ENCODE measurements around the gene ELL3.
A peak's percentile ranks its signal among the peaks of the same experiment; 100 is the strongest.
"Not testable (repeated sequence)": the region's sequence is repeated elsewhere in the genome, so short reads cannot be mapped to it uniquely, and the experiment has no call there.

ELL3 gene

DNA sequence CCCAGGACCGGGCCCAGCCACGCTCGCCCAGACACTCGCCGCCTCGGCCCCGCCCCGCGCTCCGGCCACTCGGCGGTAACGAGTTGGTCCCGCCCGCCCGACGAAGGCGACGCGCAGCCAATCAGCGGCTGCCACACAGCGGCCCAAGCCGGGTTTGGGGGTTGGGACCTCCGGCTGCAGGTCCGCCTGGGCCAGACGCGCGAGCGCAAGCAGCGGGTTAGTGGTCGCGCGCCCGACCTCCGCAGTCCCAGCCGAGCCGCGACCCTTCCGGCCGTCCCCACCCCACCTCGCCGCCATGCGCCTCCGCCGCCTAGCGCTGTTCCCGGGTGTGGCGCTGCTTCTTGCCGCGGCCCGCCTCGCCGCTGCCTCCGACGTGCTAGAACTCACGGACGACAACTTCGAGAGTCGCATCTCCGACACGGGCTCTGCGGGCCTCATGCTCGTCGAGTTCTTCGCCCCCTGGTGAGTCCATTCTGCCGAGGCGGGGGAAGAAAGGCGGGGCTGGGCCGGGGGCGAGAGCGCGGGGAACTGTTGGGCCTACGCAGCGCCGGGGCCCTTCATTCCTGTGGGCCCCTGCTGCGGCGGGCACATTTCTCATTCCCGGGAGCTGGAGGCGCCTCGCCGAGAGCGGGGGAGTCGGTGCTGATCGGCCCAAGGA lies 30.4 kb downstream of the ELL3 start, which contains the start of gene PDIA3:
TSS of gene PDIA3 (plus strand) at position 194 of the 658 bp plus-strand sequence. CDS start at position 296, 102 bp downstream.
- H3K27ac ChIP-seq (replicated peaks; ENCODE audit: low read length), result peak within 1 kb of the TSS; percentile 87
- H2BK15ac ChIP-seq (ENCODE audit: low read length); H3K27me3 ChIP-seq (ENCODE audit: control insufficient read depth in 3 of 3, insufficient read depth in 3 of 3, low read depth in 1 of 3, low read length in 3 of 3); H2BK12ac ChIP-seq (ENCODE audit: low read length); H4K8ac ChIP-seq (ENCODE audit: low read depth, low read length); H4K91ac ChIP-seq (ENCODE audit: low read depth, low read length, poor library complexity); H3K9me3 ChIP-seq (replicated peaks in 1 of 2; ENCODE audit: control insufficient read depth in 2 of 2, insufficient read depth in 1 of 2, low read depth in 1 of 2, low read length in 2 of 2); H2BK120ac ChIP-seq (ENCODE audit: low read depth, low read length); H2AK5ac ChIP-seq (ENCODE audit: low read depth, low read length); H2BK5ac ChIP-seq (ENCODE audit: low read length); H3K79me1 ChIP-seq (ENCODE audit: low read depth, low read length); H3K4me1 ChIP-seq (ENCODE audit: control insufficient read depth in 2 of 2, insufficient read depth in 1 of 2, low read depth in 1 of 2, low read length in 2 of 2); H3K4ac ChIP-seq (ENCODE audit: low read length): not testable (repeated sequence)
- peak within 1 kb of the TSS; percentile 92 for H2AFZ ChIP-seq (ENCODE audit: low read length)
- peak within 1 kb of the TSS; percentile 75 for H3K14ac ChIP-seq (ENCODE audit: low read length)
- H3K9ac ChIP-seq (ENCODE audit: low read depth, low read length, poor library complexity), result peak within 1 kb of the TSS; percentile 91
- H3K36me3 ChIP-seq (replicated peaks in 1 of 2; ENCODE audit: control insufficient read depth in 2 of 2, insufficient read depth in 2 of 2, low read length in 2 of 2), result peaks cover 0 to 27% of the 10 kb centered on the region in 2 donors
- peak within 1 kb of the TSS; percentile 70 to 95 for H3K4me3 ChIP-seq (ENCODE audit: low read length in 2 of 2)
- H3K4me2 ChIP-seq (ENCODE audit: insufficient read depth, low read length, poor library complexity, severe bottlenecking), result peak within 1 kb of the TSS; percentile 49
- peak within 1 kb of the TSS; percentile 95 for H3K18ac ChIP-seq (ENCODE audit: low read length)
- DNase-seq (ENCODE audit: low spot score), result peak; percentile 89
- H3K23ac ChIP-seq (ENCODE audit: low read depth, low read length, poor library complexity), result peak within 1 kb of the TSS; percentile 89
- WGBS, 2 donors (ENCODE audit: extremely low coverage in 2 of 2, insufficient read length in 2 of 2, insufficient replicate concordance in 1 of 2), result no CpG with 5 or more reads among the region's 84 CpGs

DNA sequence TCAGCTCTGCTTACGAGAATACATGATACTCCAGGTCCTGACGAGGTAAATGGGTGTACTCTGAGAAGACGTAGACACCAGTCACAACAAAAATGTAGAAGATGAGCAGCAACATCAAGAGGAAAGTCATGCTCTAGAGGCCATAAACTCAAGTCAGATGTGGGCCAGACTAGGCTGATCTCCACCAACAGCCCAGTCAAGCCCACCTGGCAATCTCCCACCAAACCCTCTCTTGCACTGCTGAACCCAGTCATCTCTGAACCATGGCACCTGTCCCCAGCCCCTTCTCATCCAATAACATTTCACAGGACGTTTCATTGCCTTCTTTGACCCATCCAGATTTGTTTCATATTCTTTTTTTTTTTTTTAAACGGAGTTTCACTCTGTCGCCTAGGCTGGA lies 41.4 kb downstream of the ELL3 start:
- H3K4me3 ChIP-seq (ENCODE audit: low read length in 2 of 2), result peak overlapping the region in 1 of 2 donors; percentile 40
- no peak overlapping the region for H3K23ac ChIP-seq (ENCODE audit: low read depth, low read length, poor library complexity)
- no peak overlapping the region for H4K91ac ChIP-seq (ENCODE audit: low read depth, low read length, poor library complexity)
- H3K4me1 ChIP-seq (ENCODE audit: control insufficient read depth in 2 of 2, insufficient read depth in 1 of 2, low read depth in 1 of 2, low read length in 2 of 2), result no peaks in the 10 kb centered on the region
- no CpG with 5 or more reads among the region's 6 CpGs for WGBS, 2 donors (ENCODE audit: extremely low coverage in 2 of 2, insufficient read length in 2 of 2, insufficient replicate concordance in 1 of 2)
- H2AFZ ChIP-seq (ENCODE audit: low read length), result no peak overlapping the region
- H3K9ac ChIP-seq (ENCODE audit: low read depth, low read length, poor library complexity), result no peak overlapping the region
- no peak for DNase-seq (ENCODE audit: low spot score)
- no peak overlapping the region for H2BK15ac ChIP-seq (ENCODE audit: low read length)
- no peak overlapping the region for H3K4ac ChIP-seq (ENCODE audit: low read length)
- H3K79me1 ChIP-seq (ENCODE audit: low read depth, low read length), result no peaks in the 10 kb centered on the region
- H2BK120ac ChIP-seq (ENCODE audit: low read depth, low read length), result no peak overlapping the region
- no peak overlapping the region for H3K18ac ChIP-seq (ENCODE audit: low read length)
- H3K9me3 ChIP-seq (replicated peaks in 1 of 2; ENCODE audit: control insufficient read depth in 2 of 2, insufficient read depth in 1 of 2, low read depth in 1 of 2, low read length in 2 of 2), result no peaks in the 10 kb centered on the region
- no peaks in the 10 kb centered on the region for H3K36me3 ChIP-seq (replicated peaks in 1 of 2; ENCODE audit: control insufficient read depth in 2 of 2, insufficient read depth in 2 of 2, low read length in 2 of 2)
- no peaks in the 10 kb centered on the region for H3K27me3 ChIP-seq (ENCODE audit: control insufficient read depth in 3 of 3, insufficient read depth in 3 of 3, low read depth in 1 of 3, low read length in 3 of 3)
- no peak overlapping the region for H2BK5ac ChIP-seq (ENCODE audit: low read length)
- H2BK12ac ChIP-seq (ENCODE audit: low read length), result no peak overlapping the region
- H4K8ac ChIP-seq (ENCODE audit: low read depth, low read length), result no peak overlapping the region
- no peak overlapping the region for H3K14ac ChIP-seq (ENCODE audit: low read length)
- no peak overlapping the region for H2AK5ac ChIP-seq (ENCODE audit: low read depth, low read length)
- no peak overlapping the region for H3K27ac ChIP-seq (replicated peaks; ENCODE audit: low read length)
- H3K4me2 ChIP-seq (ENCODE audit: insufficient read depth, low read length, poor library complexity, severe bottlenecking), result no peak overlapping the region

DNA sequence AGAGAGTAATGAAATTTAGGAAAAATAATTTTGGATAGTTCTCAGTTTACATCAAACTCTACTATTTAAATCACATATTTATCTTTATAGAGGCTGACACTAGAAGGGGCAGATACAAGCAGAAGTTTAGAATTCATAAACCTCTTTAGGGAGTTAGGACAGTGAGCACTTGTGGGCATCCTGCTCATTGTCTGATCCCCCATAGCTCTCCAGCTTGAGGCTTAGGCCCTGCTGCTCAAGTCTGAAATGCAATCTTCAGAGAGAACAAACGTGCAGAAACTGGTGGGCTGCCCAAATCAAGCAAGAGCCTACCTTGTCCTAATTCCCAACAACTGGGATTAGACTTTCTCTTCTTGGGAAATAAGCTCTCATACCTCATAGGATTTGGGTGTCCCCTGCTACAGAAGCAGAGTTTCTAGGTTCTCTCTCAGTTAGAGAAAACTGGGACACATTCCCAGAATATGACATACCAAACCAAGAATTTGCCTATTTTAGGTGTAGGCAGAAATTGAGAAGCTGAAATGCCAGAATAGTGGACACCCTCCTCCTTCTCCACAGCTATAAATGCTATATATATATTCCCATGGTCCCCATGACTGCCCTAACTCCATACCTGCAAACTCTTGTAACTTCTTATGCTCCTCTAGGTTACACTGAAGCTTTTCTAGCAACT lies 48.6 kb downstream of the ELL3 start:
- H2BK5ac ChIP-seq (ENCODE audit: low read length); DNase-seq (ENCODE audit: low spot score); H3K4me2 ChIP-seq (ENCODE audit: insufficient read depth, low read length, poor library complexity, severe bottlenecking); H2AK5ac ChIP-seq (ENCODE audit: low read depth, low read length); H3K9me3 ChIP-seq (replicated peaks in 1 of 2; ENCODE audit: control insufficient read depth in 2 of 2, insufficient read depth in 1 of 2, low read depth in 1 of 2, low read length in 2 of 2); H2BK120ac ChIP-seq (ENCODE audit: low read depth, low read length); H4K8ac ChIP-seq (ENCODE audit: low read depth, low read length); H3K27ac ChIP-seq (replicated peaks; ENCODE audit: low read length); H2BK12ac ChIP-seq (ENCODE audit: low read length); H3K18ac ChIP-seq (ENCODE audit: low read length); H3K23ac ChIP-seq (ENCODE audit: low read depth, low read length, poor library complexity); H4K91ac ChIP-seq (ENCODE audit: low read depth, low read length, poor library complexity); H3K14ac ChIP-seq (ENCODE audit: low read length); H2BK15ac ChIP-seq (ENCODE audit: low read length); H2AFZ ChIP-seq (ENCODE audit: low read length); H3K27me3 ChIP-seq (ENCODE audit: control insufficient read depth in 3 of 3, insufficient read depth in 3 of 3, low read depth in 1 of 3, low read length in 3 of 3); H3K9ac ChIP-seq (ENCODE audit: low read depth, low read length, poor library complexity); H3K4me3 ChIP-seq (ENCODE audit: low read length in 2 of 2); H3K4me1 ChIP-seq (ENCODE audit: control insufficient read depth in 2 of 2, insufficient read depth in 1 of 2, low read depth in 1 of 2, low read length in 2 of 2); H3K4ac ChIP-seq (ENCODE audit: low read length); H3K79me1 ChIP-seq (ENCODE audit: low read depth, low read length); H3K36me3 ChIP-seq (replicated peaks in 1 of 2; ENCODE audit: control insufficient read depth in 2 of 2, insufficient read depth in 2 of 2, low read length in 2 of 2): not testable (repeated sequence)
- no CpG with 5 or more reads among the region's 1 CpG for WGBS, 2 donors (ENCODE audit: extremely low coverage in 2 of 2, insufficient read length in 2 of 2, insufficient replicate concordance in 1 of 2)

DNA sequence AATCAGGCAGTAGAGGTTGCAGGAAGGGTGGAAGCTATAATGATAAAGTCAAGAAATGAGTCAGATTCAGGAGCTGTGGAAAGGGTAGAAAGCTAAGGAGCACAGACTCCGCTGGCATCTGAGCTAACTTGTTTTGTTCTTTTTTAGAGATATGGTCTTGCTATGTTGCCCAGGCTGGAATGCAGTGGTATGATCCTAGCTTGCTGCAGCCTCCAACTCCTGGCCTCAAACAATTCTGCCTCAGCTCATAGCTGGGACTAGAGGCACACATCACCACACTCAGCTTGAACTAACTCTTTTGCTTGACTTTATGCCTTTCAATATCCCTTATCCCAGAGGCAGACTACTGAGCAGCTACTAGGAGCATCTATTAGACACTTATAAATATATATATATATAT lies 50.5 kb downstream of the ELL3 start:
- H3K4ac ChIP-seq (ENCODE audit: low read length); H4K91ac ChIP-seq (ENCODE audit: low read depth, low read length, poor library complexity); H2AFZ ChIP-seq (ENCODE audit: low read length); H2AK5ac ChIP-seq (ENCODE audit: low read depth, low read length); H3K23ac ChIP-seq (ENCODE audit: low read depth, low read length, poor library complexity); H3K4me3 ChIP-seq (ENCODE audit: low read length in 2 of 2); H3K18ac ChIP-seq (ENCODE audit: low read length); H2BK15ac ChIP-seq (ENCODE audit: low read length); H3K79me1 ChIP-seq (ENCODE audit: low read depth, low read length); H3K4me1 ChIP-seq (ENCODE audit: control insufficient read depth in 2 of 2, insufficient read depth in 1 of 2, low read depth in 1 of 2, low read length in 2 of 2); H3K27ac ChIP-seq (replicated peaks; ENCODE audit: low read length); H3K27me3 ChIP-seq (ENCODE audit: control insufficient read depth in 3 of 3, insufficient read depth in 3 of 3, low read depth in 1 of 3, low read length in 3 of 3); DNase-seq (ENCODE audit: low spot score); H3K36me3 ChIP-seq (replicated peaks in 1 of 2; ENCODE audit: control insufficient read depth in 2 of 2, insufficient read depth in 2 of 2, low read length in 2 of 2); H2BK12ac ChIP-seq (ENCODE audit: low read length); H3K9me3 ChIP-seq (replicated peaks in 1 of 2; ENCODE audit: control insufficient read depth in 2 of 2, insufficient read depth in 1 of 2, low read depth in 1 of 2, low read length in 2 of 2); H3K9ac ChIP-seq (ENCODE audit: low read depth, low read length, poor library complexity); H4K8ac ChIP-seq (ENCODE audit: low read depth, low read length); H2BK120ac ChIP-seq (ENCODE audit: low read depth, low read length); H3K14ac ChIP-seq (ENCODE audit: low read length); H2BK5ac ChIP-seq (ENCODE audit: low read length); H3K4me2 ChIP-seq (ENCODE audit: insufficient read depth, low read length, poor library complexity, severe bottlenecking): not testable (repeated sequence)
- WGBS, 2 donors (ENCODE audit: extremely low coverage in 2 of 2, insufficient read length in 2 of 2, insufficient replicate concordance in 1 of 2), result no CpG with 5 or more reads among the region's 1 CpG

All from neuronal stem cell (in vitro differentiated cells).